H1 (cell line): ENCODE results near the gene CDK9. TPM values are rescaled to one million over a fixed set of nuclear protein-coding genes. Genes with fewer than 3 reads are reported as not detected.
A peak's percentile ranks its signal among the peaks of the same experiment; 100 is the strongest.

Source experiments
- CTCF ChIA-PET: fragments of 300-600 bp; sonication (Branson Sonifier 250); formaldehyde crosslinking; loops from one replicate; lab custom pipeline; 2021; ENCODE audit not compliant: partially characterized antibody; lab: Charles Lee
- POLR2A ChIA-PET: fragments of 300-600 bp; sonication (Branson Sonifier 250); formaldehyde crosslinking; loops from one replicate; lab custom pipeline; 2021; ENCODE audit warnings: inconsistent platforms; ENCODE audit not compliant: partially characterized antibody; lab: Charles Lee
- DNase-seq, 2 experiments: peaks; one replicate each; pipeline versions ENCODE4 v3.0.0 to v3.0.0-alpha.2; 2010 to 2022; ENCODE audit warnings: low spot score in 2 of 2, low read depth in 1 of 2, mixed read lengths in 1 of 2
- FAIRE-seq: peaks from 2 replicates; lab custom pipeline; 2011; peaks lifted over from hg19 to GRCh38; lab: Jason Lieb, UNC
- H2AFZ ChIP-seq: 2 replicates; pipeline ENCODE4 v1.8.1; 2012; ENCODE audit warnings: low read length, inconsistent platforms
- H2AK5ac ChIP-seq: 2 replicates; pipeline ENCODE4 v1.6.1; 2013; ENCODE audit warnings: low read depth, low read length
- H2BK120ac ChIP-seq: replicated peaks from 2 replicates; pipeline ENCODE3; 2013; ENCODE audit warnings: low read depth, low read length, inconsistent platforms
- H2BK12ac ChIP-seq: 2 replicates; pipeline ENCODE4 v1.6.1; 2013; ENCODE audit warnings: low read depth, low read length
- H2BK15ac ChIP-seq: 2 replicates; pipeline ENCODE4 v1.6.1; 2013; ENCODE audit warnings: low read length
- H2BK20ac ChIP-seq: 2 replicates; pipeline ENCODE4 v1.6.1; 2013; ENCODE audit warnings: low read length
- H2BK5ac ChIP-seq: 2 replicates; pipeline ENCODE4 v1.6.1; 2013; ENCODE audit warnings: low read depth, low read length
- H3K14ac ChIP-seq: 2 replicates; pipeline ENCODE4 v1.6.1; 2013; ENCODE audit warnings: inconsistent platforms; ENCODE audit not compliant: insufficient read length
- H3K18ac ChIP-seq: 2 replicates; pipeline ENCODE4 v1.6.1; 2013; ENCODE audit warnings: low read length; ENCODE audit errors: extremely low read depth
- H3K23ac ChIP-seq: 2 replicates; pipeline ENCODE4 v1.6.1; 2013; ENCODE audit warnings: inconsistent platforms; ENCODE audit not compliant: insufficient read length
- H3K23me2 ChIP-seq: 2 replicates; pipeline ENCODE4 v1.6.1; 2013; ENCODE audit warnings: low read depth, low read length
- H3K27ac ChIP-seq: 2 replicates; pipeline ENCODE4 v1.6.1; 2011; ENCODE audit warnings: low read depth, low read length, inconsistent platforms
- H3K27me3 ChIP-seq, 4 experiments: replicated peaks in 1 of 4; 1 replicate in 1 of 4; 2 replicates in 3 of 4; pipeline versions ENCODE4 v1.6.1 to v1.8.1; 2011 to 2013; ENCODE audit warnings: low read length in 3 of 4, mild to moderate bottlenecking in 3 of 4, inconsistent platforms in 2 of 4, mixed read lengths in 2 of 4, moderate library complexity in 1 of 4; ENCODE audit not compliant: control insufficient read depth in 3 of 4, insufficient read depth in 3 of 4; ENCODE audit errors: extremely low read depth in 1 of 4
- H3K36me3 ChIP-seq, 4 experiments: 2 replicates each; pipeline versions ENCODE4 v1.6.1 to v1.8.1; 2011 to 2013; ENCODE audit warnings: mild to moderate bottlenecking in 4 of 4, low read length in 3 of 4, moderate library complexity in 2 of 4, control low read depth in 1 of 4, inconsistent platforms in 1 of 4; ENCODE audit not compliant: insufficient read depth in 4 of 4, control insufficient read depth in 2 of 4
- H3K4ac ChIP-seq: replicated peaks from 2 replicates; pipeline ENCODE3; 2013; ENCODE audit warnings: low read length, low read depth, mixed read lengths, inconsistent platforms; ENCODE audit not compliant: insufficient read length
- H3K4me1 ChIP-seq, 4 experiments: replicated peaks in 1 of 4; 1 replicate in 1 of 4; 2 replicates in 3 of 4; pipeline versions ENCODE4 v1.6.1 to v1.8.1; 2011 to 2013; ENCODE audit warnings: low read length in 3 of 4, inconsistent platforms in 2 of 4, mixed read lengths in 1 of 4; ENCODE audit not compliant: insufficient read depth in 4 of 4, control insufficient read depth in 3 of 4
- H3K4me2 ChIP-seq, 2 experiments: 2 replicates each; pipeline versions ENCODE4 v1.6.1 to v1.8.1; 2011 to 2013; ENCODE audit warnings: low read depth in 2 of 2, low read length in 2 of 2, control low read depth in 1 of 2, inconsistent platforms in 1 of 2, mild to moderate bottlenecking in 1 of 2; ENCODE audit not compliant: insufficient read depth in 1 of 2
- H3K4me3 ChIP-seq, 4 experiments: fragments of 200-600, 300-600 bp in 1 of 4; sonication (generic), shearing (Covaris generic), sonication (Bioruptor Twin) in 1 of 4; 2 replicates each; pipeline versions ENCODE4 v1.5.1 to v1.8.1; 2011 to 2016; ENCODE audit warnings: low read length in 4 of 4, low read depth in 3 of 4, control low read depth in 2 of 4, inconsistent platforms in 2 of 4, mild to moderate bottlenecking in 2 of 4, mixed read lengths in 1 of 4, moderate library complexity in 1 of 4; ENCODE audit not compliant: insufficient read depth in 2 of 4; ENCODE audit errors: extremely low read depth in 1 of 4
- H3K56ac ChIP-seq: replicated peaks from 2 replicates; pipeline ENCODE3; 2013; ENCODE audit warnings: low read depth, mild to moderate bottlenecking, mixed read lengths, low read length, inconsistent platforms; ENCODE audit not compliant: insufficient read length
- H3K79me1 ChIP-seq: 2 replicates; pipeline ENCODE4 v1.6.1; 2013; ENCODE audit warnings: low read depth, low read length, control low read depth
- H3K79me2 ChIP-seq, 2 experiments: 2 replicates each; pipeline versions ENCODE4 v1.6.1 to v1.8.1; 2012 to 2013; ENCODE audit warnings: low read length in 2 of 2, mild to moderate bottlenecking in 2 of 2, inconsistent platforms in 1 of 2; ENCODE audit not compliant: insufficient read depth in 2 of 2, control insufficient read depth in 1 of 2
- H3K9ac ChIP-seq, 4 experiments: replicated peaks in 1 of 4; 1 replicate in 1 of 4; 2 replicates in 3 of 4; pipeline versions ENCODE4 v1.6.1 to v1.8.1; 2011 to 2013; ENCODE audit warnings: low read depth in 3 of 4, low read length in 3 of 4, control low read depth in 2 of 4, mild to moderate bottlenecking in 2 of 4, moderate library complexity in 2 of 4, inconsistent platforms in 1 of 4; ENCODE audit errors: extremely low read depth in 1 of 4
- H3K9me3 ChIP-seq, 2 experiments: 2 replicates each; pipeline versions ENCODE4 v1.6.1 to v1.8.1; 2012 to 2013; ENCODE audit warnings: mild to moderate bottlenecking in 2 of 2, moderate library complexity in 2 of 2, control low read depth in 1 of 2, inconsistent platforms in 1 of 2, low read depth in 1 of 2, low read length in 1 of 2, mixed read lengths in 1 of 2; ENCODE audit not compliant: insufficient read depth in 2 of 2
- H4K20me1 ChIP-seq, 2 experiments: replicated peaks in 1 of 2; 2 replicates each; pipeline versions ENCODE3 to v1.8.1; 2011 to 2013; ENCODE audit warnings: inconsistent platforms in 2 of 2, low read length in 2 of 2, mild to moderate bottlenecking in 1 of 2; ENCODE audit not compliant: insufficient read depth in 2 of 2, control insufficient read depth in 1 of 2
- H4K5ac ChIP-seq: 2 replicates; pipeline ENCODE4 v1.6.1; 2013; ENCODE audit warnings: low read length, low read depth, mixed read lengths, inconsistent platforms; ENCODE audit not compliant: insufficient read length
- H4K8ac ChIP-seq: 2 replicates; pipeline ENCODE4 v1.8.0; 2013; ENCODE audit warnings: mild to moderate bottlenecking, moderate library complexity, low read length, inconsistent platforms; ENCODE audit not compliant: insufficient read depth; ENCODE audit errors: extremely low read depth
- H4K91ac ChIP-seq: replicated peaks from 2 replicates; pipeline ENCODE3; 2013; ENCODE audit warnings: low read length, mixed read lengths, inconsistent platforms; ENCODE audit not compliant: insufficient read length
- ATF2 ChIP-seq: IDR thresholded peaks from 2 replicates; pipeline ENCODE4 v1.6.1; 2012; ENCODE audit warnings: low read length, inconsistent platforms
- BRCA1 ChIP-seq: IDR thresholded peaks from 2 replicates; pipeline ENCODE4 v1.6.1; 2012; ENCODE audit warnings: low read depth, low read length, improper control_type of control experiment
- GABPA ChIP-seq: IDR thresholded peaks from 2 replicates; pipeline ENCODE4 v1.6.1; 2011; ENCODE audit warnings: mild to moderate bottlenecking, low read length, moderate library complexity, borderline replicate concordance; ENCODE audit not compliant: insufficient read depth
- HDAC2 ChIP-seq, 2 experiments: fragments of 300-600 bp in 1 of 2; sonication (generic) in 1 of 2; IDR thresholded peaks; 2 replicates each; pipeline ENCODE4 v1.6.1; 2011 to 2012; ENCODE audit warnings: low read depth in 2 of 2, low read length in 2 of 2, mild to moderate bottlenecking in 2 of 2, moderate library complexity in 2 of 2, borderline replicate concordance in 1 of 2, inconsistent platforms in 1 of 2
- POLR2A ChIP-seq, 2 experiments: IDR thresholded peaks; 1 replicate in 1 of 2; 2 replicates in 1 of 2; pipeline ENCODE4 v1.6.1; 2011; ENCODE audit warnings: low read depth in 2 of 2, low read length in 2 of 2, mild to moderate bottlenecking in 2 of 2; ENCODE audit errors: control extremely low read depth in 1 of 2
- RBBP5 ChIP-seq: IDR thresholded peaks from 2 replicates; pipeline ENCODE4 v1.7.1; 2012; ENCODE audit warnings: low read depth, mild to moderate bottlenecking, inconsistent platforms, low read length, moderate library complexity, borderline replicate concordance
- TAF1 ChIP-seq: IDR thresholded peaks from 2 replicates; pipeline ENCODE4 v1.6.1; 2011; ENCODE audit warnings: mild to moderate bottlenecking, low read depth, low read length
- WGBS, 2 experiments: shearing (Covaris generic) in 1 of 2; methylation state at CpG; one replicate each; pipeline versions ENCODE4 v1.1.6 to v1.1.7; 2013 to 2015; ENCODE audit warnings: low lambda C conversion rate in 2 of 2, mixed read lengths in 2 of 2, inconsistent platforms in 1 of 2, low coverage in 1 of 2, missing lambda C conversion rate in 1 of 2; ENCODE audit not compliant: insufficient replicate concordance in 2 of 2, insufficient coverage in 1 of 2, insufficient read length in 1 of 2; ENCODE audit errors: extremely low coverage in 1 of 2, missing lambda C conversion rate in 1 of 2; 5-methylcytosine and 5-hydroxymethylcytosine counted together
- polyA plus RNA-seq, 7 experiments: library from polyadenylated mRNA; depleted of rRNA in 3 of 7; stranded (reverse) in 5 of 7; unstranded in 2 of 7; fragments of >200 nt in 5 of 7; fragments of 200-250 nt in 2 of 7; gene quantifications; 1 replicate in 5 of 7; 2 replicates in 1 of 7; 4 replicates in 1 of 7; pipeline versions ENCODE4 v1.2.1 to v1.2.3, GENCODE V29; 2011 to 2013; ENCODE audit warnings: missing spikeins in 2 of 7, mixed read lengths in 2 of 7
- total RNA-seq: library from RNA; stranded (reverse); fragmentation: NEBNext Ultra II Directional; extraction: Animal tissue kit (Norgen Biotek cat#: 25700); gene quantifications from 2 replicates; pipeline ENCODE4 v1.2.1, GENCODE V29; 2021

CDK9 gene
- total and polyA plus RNA-seq, 2 of the 8 experiments (the other 6 are each of a cell fraction or from before 2014, with no cell fraction given) = 69.1 to 87.5 TPM

GRCh38 chr9:127809540-127810377 lies 23.9 kb downstream of the CDK9 start:
- Histone ChIP-seq H3K56ac (no peak overlapping the region), H2BK20ac (no peak overlapping the region), H2BK5ac (no peak overlapping the region; the same call in 1 of the 2 replicates), H3K23me2 (peaks cover 2% of the 10 kb centered on the region; the same call in 1 of the 2 replicates), H3K9ac (peak overlapping the region in 2 of 4 experiments; percentile 26 to 53; a peak in 3 of 7 replicates), H4K20me1 (peaks cover 2 to 21% of the 10 kb centered on the region in 2 experiments), H3K18ac (no peak overlapping the region; the same call in none of the 2 replicates), H4K91ac (no peak overlapping the region), H2BK120ac (no peak overlapping the region), H3K36me3 (peaks cover 15 to 29% (median 26%) of the 10 kb centered on the region in 4 experiments; a peak in 7 of 8 replicates), H3K27me3 (no peaks in the 10 kb centered on the region), H3K4me2 (peak overlapping the region; percentile 33 to 71), H3K4me1 (peaks cover 0 to 8% (median 6%) of the 10 kb centered on the region in 4 experiments; a peak in 5 of 7 replicates), H3K9me3 (no peaks in the 10 kb centered on the region), H3K14ac (no peak overlapping the region), H4K5ac (peak overlapping the region; percentile 37), H3K79me2 (no peaks in the 10 kb centered on the region), H3K4me3 (peak overlapping the region in 3 of 4 experiments; percentile 15 to 47 (median 19); a peak in 4 of 8 replicates), H4K8ac (0 out of 2 replicates have a peak overlapping the region, but pooled peaks have one; percentile 64), H2AK5ac (no peak overlapping the region), H2BK15ac (no peak overlapping the region), H3K4ac (no peak overlapping the region), H3K23ac (no peak overlapping the region), H3K27ac (peak overlapping the region; percentile 60; the same call in 1 of the 2 replicates), H2AFZ (no peak overlapping the region), H2BK12ac (no peak overlapping the region), H3K79me1 (0 out of 2 replicates have a peak, but pooled peaks cover 2% of the 10 kb centered on the region)
- CTCF ChIA-PET = interaction anchor here (0.7 to 4.5 kb wide), 6 partner anchors 9 to 60 kb away, joined by 3 to 14 read pairs (median 5); no protein-coding TSS in a partner anchor
- WGBS, 2 experiments = 39% methylated on average over 23 of the region's 57 CpGs; no CpG with 5 or more reads in 1 of the 2 experiments
- POLR2A ChIA-PET = interaction anchor here (0.7 to 2.8 kb wide), 9 partner anchors 9 to 59 kb away, joined by 3 to 14 read pairs (median 5); no protein-coding TSS in a partner anchor
- FAIRE-seq (no peak), DNase-seq (peak in 1 of 2 experiments; percentile 74)
- no peak for TF ChIP-seq BRCA1
- TF ChIP-seq RBBP5 = no peak
- peak; percentile 20; the same call in 1 of the 2 replicates for TF ChIP-seq TAF1
- TF ChIP-seq ATF2 = no peak
- TF ChIP-seq POLR2A (IDR thresholded peaks at IDR 0.05; ENCODE audit: control extremely low read depth in 1 of 2, low read depth in 2 of 2, low read length in 2 of 2) = 0 out of 3 replicates have a peak, but pooled peaks of 1 of the 2 experiments have one; percentile 13
- 0 out of 4 replicates have a peak, but pooled peaks of 1 of the 2 experiments have one; percentile 4 for TF ChIP-seq HDAC2 (IDR thresholded peaks at IDR 0.05; ENCODE audit: borderline replicate concordance in 1 of 2, low read depth in 2 of 2, low read length in 2 of 2)
- 0 out of 2 replicates have a peak, but pooled peaks have one; percentile 18 for TF ChIP-seq GABPA
